ENCODE results near the gene MARCHF10.
"Not testable (repeated sequence)": the region's sequence is repeated elsewhere in the genome, so short reads cannot be mapped to it uniquely, and the experiment has no call there.

MARCHF10 gene

GRCh38 chr17:62692721-62693431 lies 115.2 kb downstream of the MARCHF10 start:
- Histone ChIP-seq H3K4me3 (ENCODE audit: low read depth, low read length) (no peak overlapping the region), H3K9me3 (ENCODE audit: control insufficient read depth, insufficient read depth, low read depth, low read length) (no peaks in the 10 kb centered on the region), H3K9ac (ENCODE audit: low read length) (no peak overlapping the region), H3K27ac (ENCODE audit: low read depth, low read length) (no peak overlapping the region), H3K27me3 (ENCODE audit: control insufficient read depth, insufficient read depth, low read length) (no peaks in the 10 kb centered on the region), H3K4me1 (ENCODE audit: control insufficient read depth, insufficient read depth, low read length) (no peaks in the 10 kb centered on the region; the same call in 1 of the 2 replicates), H3K36me3 (ENCODE audit: control insufficient read depth, insufficient read depth, low read length) (peaks cover 24% of the 10 kb centered on the region)

GRCh38 chr17:62692159-62692651 lies 115.9 kb downstream of the MARCHF10 start:
- H3K4me1 ChIP-seq (ENCODE audit: control insufficient read depth, insufficient read depth, low read length) = no peaks in the 10 kb centered on the region; the same call in 1 of the 2 replicates
- H3K27ac ChIP-seq (ENCODE audit: low read depth, low read length) = no peak overlapping the region
- H3K9me3 ChIP-seq (ENCODE audit: control insufficient read depth, insufficient read depth, low read depth, low read length) = no peaks in the 10 kb centered on the region
- no peak overlapping the region for H3K4me3 ChIP-seq (ENCODE audit: low read depth, low read length)
- no peaks in the 10 kb centered on the region for H3K27me3 ChIP-seq (ENCODE audit: control insufficient read depth, insufficient read depth, low read length)
- peaks cover 24% of the 10 kb centered on the region for H3K36me3 ChIP-seq (ENCODE audit: control insufficient read depth, insufficient read depth, low read length)
- no peak overlapping the region for H3K9ac ChIP-seq (ENCODE audit: low read length)

DNA sequence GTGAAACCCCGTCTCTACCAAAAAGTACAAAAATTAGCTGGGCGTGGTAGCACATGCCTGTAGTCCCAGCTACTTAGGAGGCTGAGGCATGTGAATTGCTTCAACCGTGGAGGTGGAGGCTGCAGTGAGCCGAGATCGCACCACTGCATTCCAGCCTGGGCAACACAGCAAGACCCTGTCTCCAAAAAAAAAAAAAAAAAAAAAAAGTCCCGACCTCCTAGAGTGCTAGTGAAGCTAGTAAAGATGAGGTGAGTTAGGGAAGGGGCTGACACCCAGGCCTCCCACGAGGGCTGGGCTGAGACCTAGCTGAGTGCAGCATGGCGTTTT lies 116.6 kb downstream of the MARCHF10 start:
- not testable (repeated sequence) for H3K4me3 ChIP-seq (ENCODE audit: low read depth, low read length); H3K9me3 ChIP-seq (ENCODE audit: control insufficient read depth, insufficient read depth, low read depth, low read length); H3K27ac ChIP-seq (ENCODE audit: low read depth, low read length); H3K9ac ChIP-seq (ENCODE audit: low read length); H3K4me1 ChIP-seq (ENCODE audit: control insufficient read depth, insufficient read depth, low read length); H3K27me3 ChIP-seq (ENCODE audit: control insufficient read depth, insufficient read depth, low read length)
- peaks cover 24% of the 10 kb centered on the region for H3K36me3 ChIP-seq (ENCODE audit: control insufficient read depth, insufficient read depth, low read length)

DNA sequence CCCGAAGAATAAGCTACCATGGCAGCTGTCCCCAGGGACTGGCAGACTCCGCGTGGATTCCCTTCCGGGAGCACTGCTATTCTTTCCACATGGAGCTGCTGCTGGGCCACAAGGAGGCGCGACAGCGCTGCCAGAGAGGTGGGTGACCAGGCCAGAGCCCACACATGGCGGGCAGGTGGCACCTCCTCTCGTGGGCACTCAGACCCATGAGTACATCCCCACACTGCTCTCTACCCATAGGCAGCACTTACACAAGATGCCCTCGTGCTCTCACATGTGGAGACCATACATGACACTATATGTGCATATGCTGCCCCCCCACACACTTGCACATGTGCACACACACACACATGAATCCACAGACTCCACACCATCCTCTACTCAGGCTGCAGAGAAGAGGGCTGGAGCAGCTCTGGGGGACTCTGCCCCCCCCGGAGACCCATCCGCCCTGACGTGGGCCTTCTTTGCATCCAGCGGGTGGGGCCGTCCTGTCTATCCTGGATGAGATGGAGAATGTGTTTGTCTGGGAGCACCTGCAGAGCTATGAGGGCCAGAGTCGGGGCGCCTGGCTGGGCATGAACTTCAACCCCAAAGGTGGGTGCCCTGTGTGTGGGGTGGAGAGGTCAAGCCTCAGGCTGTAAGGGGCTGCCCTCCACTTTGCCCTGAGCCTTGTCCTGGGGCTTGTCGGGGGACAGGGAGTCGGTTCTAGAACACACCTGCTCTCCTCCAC lies 117.8 kb downstream of the MARCHF10 start:
- Histone ChIP-seq H3K36me3 (ENCODE audit: control insufficient read depth, insufficient read depth, low read length) (peaks cover 27% of the 10 kb centered on the region), H3K9ac (ENCODE audit: low read length) (no peak overlapping the region), H3K9me3 (ENCODE audit: control insufficient read depth, insufficient read depth, low read depth, low read length) (peaks cover 4% of the 10 kb centered on the region; the same call in 1 of the 2 replicates), H3K27me3 (ENCODE audit: control insufficient read depth, insufficient read depth, low read length) (no peaks in the 10 kb centered on the region), H3K4me3 (ENCODE audit: low read depth, low read length) (no peak overlapping the region), H3K27ac (ENCODE audit: low read depth, low read length) (no peak overlapping the region), H3K4me1 (ENCODE audit: control insufficient read depth, insufficient read depth, low read length) (no peaks in the 10 kb centered on the region; the same call in 1 of the 2 replicates)

GRCh38 chr17:62689441-62690167 lies 118.5 kb downstream of the MARCHF10 start:
- Histone ChIP-seq H3K36me3 (ENCODE audit: control insufficient read depth, insufficient read depth, low read length) (peaks cover 29% of the 10 kb centered on the region), H3K27me3 (ENCODE audit: control insufficient read depth, insufficient read depth, low read length) (no peaks in the 10 kb centered on the region), H3K27ac (ENCODE audit: low read depth, low read length) (no peak overlapping the region), H3K9ac (ENCODE audit: low read length) (no peak overlapping the region), H3K4me3 (ENCODE audit: low read depth, low read length) (no peak overlapping the region), H3K9me3 (ENCODE audit: control insufficient read depth, insufficient read depth, low read depth, low read length) (peaks cover 4% of the 10 kb centered on the region; the same call in 1 of the 2 replicates), H3K4me1 (ENCODE audit: control insufficient read depth, insufficient read depth, low read length) (no peaks in the 10 kb centered on the region; the same call in 1 of the 2 replicates)

- H3K27me3 ChIP-seq (ENCODE audit: control insufficient read depth, insufficient read depth, low read length) = no peaks in the 10 kb centered on the region
- no peak overlapping the region for H3K9ac ChIP-seq (ENCODE audit: low read length)
- peaks cover 4% of the 10 kb centered on the region; the same call in 1 of the 2 replicates for H3K9me3 ChIP-seq (ENCODE audit: control insufficient read depth, insufficient read depth, low read depth, low read length)
- no peaks in the 10 kb centered on the region; the same call in 1 of the 2 replicates for H3K4me1 ChIP-seq (ENCODE audit: control insufficient read depth, insufficient read depth, low read length)
- H3K36me3 ChIP-seq (ENCODE audit: control insufficient read depth, insufficient read depth, low read length) = peaks cover 38% of the 10 kb centered on the region
- no peak overlapping the region for H3K27ac ChIP-seq (ENCODE audit: low read depth, low read length)
- H3K4me3 ChIP-seq (ENCODE audit: low read depth, low read length) = no peak overlapping the region
These were observed 119.5 kb downstream of the MARCHF10 start for GRCh38 chr17:62688398-62689160.

DNA sequence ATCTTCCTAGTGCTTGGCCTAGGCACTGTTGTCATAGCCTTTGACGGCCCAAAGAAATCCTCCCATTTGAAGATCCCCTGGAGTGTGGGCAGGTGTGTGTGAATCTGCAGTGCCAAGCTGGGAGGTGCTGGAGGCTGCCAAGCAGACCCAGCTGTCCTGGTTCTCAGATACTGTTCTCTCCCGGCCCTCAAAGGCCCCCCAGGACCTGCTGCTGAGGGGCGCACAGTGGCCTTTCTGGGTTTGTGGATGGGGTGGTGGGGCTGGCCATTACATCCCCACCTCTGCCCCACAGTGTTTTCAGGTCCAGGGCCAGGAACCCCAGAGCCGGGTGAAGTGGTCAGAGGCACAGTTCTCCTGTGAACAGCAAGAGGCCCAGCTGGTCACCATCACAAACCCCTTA lies 120.1 kb downstream of the MARCHF10 start:
- Histone ChIP-seq H3K9ac (ENCODE audit: low read length) (no peak overlapping the region), H3K27me3 (ENCODE audit: control insufficient read depth, insufficient read depth, low read length) (no peaks in the 10 kb centered on the region), H3K27ac (ENCODE audit: low read depth, low read length) (no peak overlapping the region), H3K4me1 (ENCODE audit: control insufficient read depth, insufficient read depth, low read length) (no peaks in the 10 kb centered on the region; the same call in 1 of the 2 replicates), H3K4me3 (ENCODE audit: low read depth, low read length) (no peak overlapping the region), H3K9me3 (ENCODE audit: control insufficient read depth, insufficient read depth, low read depth, low read length) (peaks cover 4% of the 10 kb centered on the region; the same call in 1 of the 2 replicates), H3K36me3 (ENCODE audit: control insufficient read depth, insufficient read depth, low read length) (peaks cover 39% of the 10 kb centered on the region)

DNA sequence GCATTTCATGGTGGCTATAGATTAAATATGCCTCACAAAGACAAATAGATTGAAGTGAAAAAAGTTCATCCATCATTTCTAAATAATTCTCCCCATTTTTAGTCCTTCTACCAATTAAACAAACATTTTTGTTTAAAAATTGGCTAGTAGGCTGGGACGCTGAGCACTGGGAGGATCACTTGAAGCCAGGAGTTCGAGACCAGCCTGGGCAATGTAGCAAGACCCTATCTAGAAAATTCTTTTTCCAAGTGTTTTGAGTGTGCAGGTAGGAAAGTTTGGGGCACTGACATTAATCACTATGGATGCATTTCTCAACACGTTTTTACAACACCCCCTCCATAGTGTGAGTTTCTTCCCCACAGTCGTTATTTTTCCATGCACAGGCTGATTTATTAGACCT lies 123.9 kb downstream of the MARCHF10 start:
- H3K27me3 ChIP-seq (ENCODE audit: control insufficient read depth, insufficient read depth, low read length) = no peaks in the 10 kb centered on the region
- no peak overlapping the region for H3K27ac ChIP-seq (ENCODE audit: low read depth, low read length)
- H3K36me3 ChIP-seq (ENCODE audit: control insufficient read depth, insufficient read depth, low read length) = peaks cover 40% of the 10 kb centered on the region
- peaks cover 4% of the 10 kb centered on the region; the same call in 1 of the 2 replicates for H3K9me3 ChIP-seq (ENCODE audit: control insufficient read depth, insufficient read depth, low read depth, low read length)
- H3K4me1 ChIP-seq (ENCODE audit: control insufficient read depth, insufficient read depth, low read length) = no peaks in the 10 kb centered on the region
- no peak overlapping the region for H3K9ac ChIP-seq (ENCODE audit: low read length)
- no peak overlapping the region for H3K4me3 ChIP-seq (ENCODE audit: low read depth, low read length)

DNA sequence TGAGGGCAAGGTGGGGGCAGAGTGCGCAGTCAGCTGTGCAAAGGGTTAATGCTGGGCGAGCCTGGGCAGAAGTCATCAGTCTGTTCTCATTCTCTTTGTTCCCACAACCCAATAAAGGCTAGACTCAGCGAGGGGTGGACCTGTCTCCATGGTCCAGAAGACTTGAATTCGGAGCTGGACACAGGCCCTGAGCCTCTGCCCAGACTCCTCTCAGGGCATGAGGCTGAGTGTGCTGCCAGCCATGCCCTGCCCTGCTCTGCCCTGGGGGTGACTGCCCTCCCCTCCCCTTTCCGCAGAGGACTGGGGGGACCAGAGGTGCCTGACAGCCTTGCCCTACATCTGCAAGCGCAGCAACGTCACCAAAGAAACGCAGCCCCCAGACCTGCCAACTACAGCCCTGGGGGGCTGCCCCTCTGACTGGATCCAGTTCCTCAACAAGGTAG lies 126.2 kb downstream of the MARCHF10 start:
- Histone ChIP-seq H3K4me3 (ENCODE audit: low read depth, low read length) (no peak overlapping the region), H3K4me1 (ENCODE audit: control insufficient read depth, insufficient read depth, low read length) (no peaks in the 10 kb centered on the region), H3K9ac (ENCODE audit: low read length) (no peak overlapping the region), H3K36me3 (ENCODE audit: control insufficient read depth, insufficient read depth, low read length) (peaks cover 36% of the 10 kb centered on the region), H3K27ac (ENCODE audit: low read depth, low read length) (no peak overlapping the region), H3K27me3 (ENCODE audit: control insufficient read depth, insufficient read depth, low read length) (no peaks in the 10 kb centered on the region), H3K9me3 (ENCODE audit: control insufficient read depth, insufficient read depth, low read depth, low read length) (peaks cover 4% of the 10 kb centered on the region; the same call in 1 of the 2 replicates)

Measured in HUES6 (cell line).